Measurements from ENCODE around the gene ITPR2.

- TF ChIP-seq, protein P1, sequence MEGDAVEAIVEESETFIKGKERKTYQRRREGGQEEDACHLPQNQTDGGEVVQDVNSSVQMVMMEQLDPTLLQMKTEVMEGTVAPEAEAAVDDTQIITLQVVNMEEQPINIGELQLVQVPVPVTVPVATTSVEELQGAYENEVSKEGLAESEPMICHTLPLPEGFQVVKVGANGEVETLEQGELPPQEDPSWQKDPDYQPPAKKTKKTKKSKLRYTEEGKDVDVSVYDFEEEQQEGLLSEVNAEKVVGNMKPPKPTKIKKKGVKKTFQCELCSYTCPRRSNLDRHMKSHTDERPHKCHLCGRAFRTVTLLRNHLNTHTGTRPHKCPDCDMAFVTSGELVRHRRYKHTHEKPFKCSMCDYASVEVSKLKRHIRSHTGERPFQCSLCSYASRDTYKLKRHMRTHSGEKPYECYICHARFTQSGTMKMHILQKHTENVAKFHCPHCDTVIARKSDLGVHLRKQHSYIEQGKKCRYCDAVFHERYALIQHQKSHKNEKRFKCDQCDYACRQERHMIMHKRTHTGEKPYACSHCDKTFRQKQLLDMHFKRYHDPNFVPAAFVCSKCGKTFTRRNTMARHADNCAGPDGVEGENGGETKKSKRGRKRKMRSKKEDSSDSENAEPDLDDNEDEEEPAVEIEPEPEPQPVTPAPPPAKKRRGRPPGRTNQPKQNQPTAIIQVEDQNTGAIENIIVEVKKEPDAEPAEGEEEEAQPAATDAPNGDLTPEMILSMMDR (IDR thresholded peaks at IDR 0.05; ENCODE audit: low read depth, low read length, missing input control): no peak
- TF ChIP-seq ATF3 (IDR thresholded peaks at IDR 0.05) (no peak), REST (IDR thresholded peaks at IDR 0.05) (no peak), RAD21 (IDR thresholded peaks at IDR 0.05) (no peak)
These were observed 514.9 kb downstream of the ITPR2 start for GRCh38 chr12:26317942-26318575.
